Spinal cord (tissue), 10 donors: ENCODE measurements around the gene RGPD4. TPM values are rescaled to one million over a fixed set of nuclear protein-coding genes. Genes with fewer than 3 reads are reported as not detected.
"Not testable (repeated sequence)": the region's sequence is repeated elsewhere in the genome, so short reads cannot be mapped to it uniquely, and the experiment has no call there.

Experiments used
- DNase-seq, 6 donors: peaks; one replicate each; pipeline versions ENCODE4 v3.0.0 to v3.0.0-alpha.2; 2013 to 2015; ENCODE audit warnings: low spot score in 6 of 6, low read depth in 4 of 6
- H3K27ac ChIP-seq: one replicate; pipeline ENCODE4 v1.5.1; 2013; ENCODE audit warnings: low read depth, low read length, control low read depth
- H3K27me3 ChIP-seq: one replicate; pipeline ENCODE4 v1.6.1; 2013; ENCODE audit warnings: low read length; ENCODE audit not compliant: control insufficient read depth, insufficient read depth
- H3K36me3 ChIP-seq: one replicate; pipeline ENCODE4 v1.6.1; 2013; ENCODE audit warnings: low read length; ENCODE audit not compliant: control insufficient read depth, insufficient read depth
- H3K4me1 ChIP-seq: one replicate; pipeline ENCODE4 v1.6.1; 2013; ENCODE audit warnings: low read length; ENCODE audit not compliant: control insufficient read depth, insufficient read depth
- H3K4me3 ChIP-seq: one replicate; pipeline ENCODE4 v1.5.1; 2013; ENCODE audit warnings: low read depth, low read length, control low read depth
- H3K9me3 ChIP-seq: one replicate; pipeline ENCODE4 v1.6.1; 2013; ENCODE audit warnings: low read length; ENCODE audit not compliant: control insufficient read depth, insufficient read depth
- WGBS: methylation state at CpG from one replicate; pipeline ENCODE4 v1.1.5; 2013; ENCODE audit warnings: missing lambda C conversion rate; ENCODE audit not compliant: insufficient coverage; 5-methylcytosine and 5-hydroxymethylcytosine counted together
- polyA plus RNA-seq, 2 donors: library from polyadenylated mRNA; unstranded; fragments of 120-200 nt; gene quantifications; one replicate each; pipeline ENCODE4 v1.2.1, GENCODE V29; 2013; ENCODE audit not compliant: insufficient read length in 2 of 2
- small RNA-seq: library from RNA; depleted of rRNA; stranded (forward); fragments of <200 nt; gene quantifications from one replicate; pipeline ENCODE3, GENCODE V24; 2014; ENCODE audit warnings: low replicate concordance
- total RNA-seq, 2 donors: library from RNA; depleted of rRNA in 1 of 2; stranded (reverse); fragments of 120-200 nt in 1 of 2; fragments of >200 nt in 1 of 2; gene quantifications; one replicate each; pipeline versions ENCODE4 v1.2.3 to v1.2.4, GENCODE V29; 2013 to 2014
- donor health status: healthy.

RGPD4 gene
- total and polyA plus RNA-seq, 4 donors: 0.10 to 0.14 TPM; not detected in 2

GRCh38 chr2:107916121-107916520 is 89.4 kb downstream of the RGPD4 start:
- H3K4me3 ChIP-seq, H3K9me3 ChIP-seq, H3K36me3 ChIP-seq, H3K27ac ChIP-seq, H3K27me3 ChIP-seq, H3K4me1 ChIP-seq: not testable (repeated sequence)
- no CpG with 5 or more reads among the region's 2 CpGs for whole genome bisulfite sequencing
- DNase-seq: peak in 2 of 6 donors; percentile 0

DNA sequence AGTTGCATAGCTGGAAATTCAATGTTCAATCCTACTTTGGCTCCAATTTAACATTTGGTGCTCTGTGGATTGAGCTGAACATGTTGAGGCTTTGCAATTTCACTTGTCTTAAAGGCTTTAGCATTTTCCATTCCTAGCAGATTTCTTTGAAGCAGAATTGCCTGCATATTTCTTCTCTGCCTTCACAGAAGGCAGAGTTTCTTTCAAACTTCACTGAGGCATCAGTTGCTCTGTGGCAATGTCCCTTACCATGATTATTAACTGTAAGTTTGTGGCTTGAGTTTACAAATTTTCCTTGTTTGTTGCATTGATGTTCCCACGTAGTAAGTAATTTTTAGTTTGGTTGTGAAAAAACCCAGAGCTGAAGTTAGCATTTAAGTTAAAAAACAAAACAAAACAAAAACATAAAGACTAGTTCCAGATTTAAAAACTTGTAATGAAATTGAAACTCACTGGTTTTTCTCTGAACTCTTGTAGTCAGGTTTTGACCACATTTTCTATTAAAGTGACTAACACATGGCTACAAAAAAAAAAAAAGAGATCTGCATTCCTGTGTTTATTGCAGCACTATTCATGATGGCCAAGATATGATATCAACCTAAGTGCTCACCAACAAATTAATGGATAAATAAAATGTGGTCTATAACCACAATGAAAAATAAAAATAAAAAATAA is 90.1 kb downstream of the RGPD4 start:
- not testable (repeated sequence) for H3K36me3 ChIP-seq, H3K9me3 ChIP-seq, H3K4me3 ChIP-seq, H3K27ac ChIP-seq, H3K4me1 ChIP-seq, H3K27me3 ChIP-seq, DNase-seq
- no CpG with 5 or more reads among the region's 1 CpG for WGBS

- no peak for DNase-seq
- no peaks in the 10 kb centered on the region for H3K9me3 ChIP-seq
- H3K36me3 ChIP-seq: no peaks in the 10 kb centered on the region
- H3K27me3 ChIP-seq: no peaks in the 10 kb centered on the region
- no peaks in the 10 kb centered on the region for H3K4me1 ChIP-seq
- no peak overlapping the region for H3K27ac ChIP-seq
- WGBS: 73% methylated on average over 3 of the region's 3 CpGs
- no peak overlapping the region for H3K4me3 ChIP-seq
Observed at GRCh38 chr2:107927034-107927534, 100.4 kb downstream of the RGPD4 start.

GRCh38 chr2:107931412-107931811 is 104.7 kb downstream of the RGPD4 start:
- Histone ChIP-seq H3K27ac (peak overlapping the region; percentile 27), H3K4me3 (no peak overlapping the region), H3K9me3 (no peaks in the 10 kb centered on the region), H3K36me3 (no peaks in the 10 kb centered on the region), H3K27me3 (no peaks in the 10 kb centered on the region), H3K4me1 (no peaks in the 10 kb centered on the region)
- DNase-seq: peak in 1 of 6 donors; percentile 17
- WGBS: 60% methylated on average over 1 of the region's 3 CpGs

DNA sequence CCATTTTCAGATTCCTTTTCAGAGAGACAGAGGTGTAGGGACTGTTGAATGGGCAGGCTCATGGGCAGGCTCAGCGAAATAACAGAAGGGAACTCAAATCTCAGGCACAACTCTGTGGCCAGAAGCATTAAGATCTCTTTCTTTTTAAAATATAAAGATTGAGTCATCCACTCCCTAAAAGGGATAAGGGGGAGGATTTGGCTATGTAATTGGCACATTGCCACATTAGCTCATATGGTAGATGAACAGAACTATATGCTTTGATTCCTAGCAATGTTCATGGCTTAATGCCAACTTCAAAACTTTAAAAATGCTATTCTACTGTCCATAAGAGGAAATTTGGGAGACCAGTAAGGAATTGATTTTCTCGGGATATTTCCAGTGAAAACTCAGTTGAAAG is 105.8 kb downstream of the RGPD4 start:
- Histone ChIP-seq H3K4me1 (no peaks in the 10 kb centered on the region), H3K27ac (peak overlapping the region; percentile 33), H3K36me3 (no peaks in the 10 kb centered on the region), H3K4me3 (no peak overlapping the region), H3K9me3 (no peaks in the 10 kb centered on the region), H3K27me3 (no peaks in the 10 kb centered on the region)
- peak in 2 of 6 donors; percentile 19 to 35 for DNase-seq
- WGBS: no CpG with 5 or more reads among the region's 2 CpGs

DNA sequence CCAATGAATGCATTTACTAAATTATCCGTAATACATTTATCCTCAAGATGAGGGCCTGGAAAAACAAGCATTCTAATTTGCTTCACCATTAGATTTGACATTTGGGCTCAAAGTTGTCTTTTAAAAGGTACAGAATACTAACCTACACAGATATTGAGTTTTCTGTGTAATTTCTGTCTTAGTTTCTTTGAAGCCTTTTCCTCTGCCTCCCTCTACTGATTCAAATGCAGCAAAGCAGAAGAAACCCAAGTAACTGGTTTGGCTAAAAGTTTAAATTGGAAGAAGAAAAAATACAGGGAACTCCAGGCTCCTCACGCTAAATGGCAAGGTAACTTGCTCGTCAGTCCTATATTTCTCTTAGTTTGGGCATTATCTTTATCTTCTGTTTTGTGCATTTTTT is 106.3 kb downstream of the RGPD4 start:
- Histone ChIP-seq H3K4me3 (no peak overlapping the region), H3K9me3 (no peaks in the 10 kb centered on the region), H3K4me1 (no peaks in the 10 kb centered on the region), H3K27me3 (no peaks in the 10 kb centered on the region), H3K36me3 (no peaks in the 10 kb centered on the region), H3K27ac (peak overlapping the region; percentile 33)
- peak in 2 of 6 donors; percentile 69 to 87 for DNase-seq
- no CpG with 5 or more reads among the region's 3 CpGs for WGBS

DNA sequence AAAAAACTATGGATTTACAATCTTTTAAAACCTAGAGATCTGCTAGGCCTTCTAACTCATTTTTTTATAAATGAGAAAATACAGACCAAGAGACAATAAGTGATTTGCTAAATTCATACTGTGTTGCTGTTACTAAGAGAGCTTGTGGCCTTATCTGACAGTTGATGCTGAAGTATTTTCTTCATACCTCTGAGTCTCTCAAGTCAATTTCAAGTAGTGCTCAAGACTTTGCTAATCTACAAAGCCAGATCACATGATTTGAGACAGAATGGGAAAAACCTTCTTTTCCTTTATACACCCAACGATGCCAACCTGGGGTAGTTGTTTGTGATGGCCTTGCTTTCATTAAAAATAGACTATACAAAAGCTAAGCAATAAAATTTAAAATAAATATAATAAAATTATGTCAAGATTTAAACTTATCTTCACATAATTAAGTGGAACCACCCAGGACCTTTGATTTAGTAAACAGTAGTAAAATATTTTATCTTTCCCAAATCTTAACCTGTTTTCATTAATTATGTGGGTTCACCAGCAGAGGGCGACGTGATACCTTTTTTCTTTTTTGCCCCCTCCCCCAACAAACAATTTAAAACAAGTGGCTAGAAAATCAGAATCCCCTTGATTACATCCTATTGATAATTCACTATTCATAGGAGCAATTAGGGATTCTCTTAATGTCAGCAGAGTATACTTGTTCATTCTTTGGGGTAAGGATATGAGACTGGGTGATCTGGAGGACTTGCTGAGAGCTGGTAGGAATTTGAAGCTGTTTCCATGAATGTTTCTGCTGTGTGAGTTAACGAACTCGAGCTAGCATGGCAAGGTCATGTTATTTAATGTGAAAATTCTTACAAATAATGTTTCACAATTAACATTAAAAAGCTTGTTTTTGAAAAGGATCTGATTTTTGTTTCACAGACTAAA is 110.0 kb downstream of the RGPD4 start:
- H3K27ac ChIP-seq: no peak overlapping the region
- no peak overlapping the region for H3K4me3 ChIP-seq
- peak in 2 of 6 donors; percentile 44 to 80 for DNase-seq
- no peaks in the 10 kb centered on the region for H3K36me3 ChIP-seq
- H3K27me3 ChIP-seq: no peaks in the 10 kb centered on the region
- no peaks in the 10 kb centered on the region for H3K4me1 ChIP-seq
- H3K9me3 ChIP-seq: no peaks in the 10 kb centered on the region
- no CpG with 5 or more reads among the region's 5 CpGs for WGBS

Small RNA genes within 50 kb of the gene (small RNA-seq; reads per million reads assigned to genes)
- gene AC009963.1 (not detected), gene AC009963.2 (not detected)

Other genes starting within 250 kb of the RGPD4 start
- 10 to 100 TPM in 1 of 2 donors, 1 to 10 TPM in 1; 3.7 to 40.3 TPM for gene SLC5A7, start 159.6 kb downstream of the RGPD4 start, total RNA-seq
- gene SLC5A7, start 159.6 kb downstream of the RGPD4 start, polyA plus RNA-seq: 10 to 100 TPM; 11.3 to 18.3 TPM